B cell (primary cell): ENCODE results near the gene LIPH. TPM values are rescaled to one million over a fixed set of nuclear protein-coding genes. Genes with fewer than 3 reads are reported as not detected.

Source experiments
- ATAC-seq: fragments of 200-7000 bp; cut with Tn5 transposase; one replicate; pipeline ENCODE4 v1.10.0; 2021; ENCODE audit warnings: low read depth, mild to moderate bottlenecking, moderate number of reproducible peaks, moderate library complexity
- CTCF ChIA-PET: fragments of 350-600 bp; sonication (Branson Sonifier 250); formaldehyde crosslinking; loops from one replicate; lab custom pipeline; 2021; ENCODE audit warnings: antibody characterized with exemption, inconsistent platforms; lab: Charles Lee
- POLR2A ChIA-PET: fragments of 350-600 bp; sonication (Branson Sonifier 250); formaldehyde crosslinking; loops from one replicate; lab custom pipeline; 2021; ENCODE audit warnings: antibody characterized with exemption; lab: Charles Lee
- DNase-seq: peaks from one replicate; pipeline ENCODE4 v3.0.0; 2013
- H2AFZ ChIP-seq: 2 replicates; pipeline ENCODE4 v1.6.1; 2012; ENCODE audit warnings: mild to moderate bottlenecking, low read depth, low read length; ENCODE audit not compliant: insufficient read depth, poor library complexity, severe bottlenecking
- H3K27ac ChIP-seq, 2 donors: 1 replicate in 1 of 2; 2 replicates in 1 of 2; pipeline ENCODE4 v1.5.1; 2012 to 2013; ENCODE audit warnings: low read length in 2 of 2, mild to moderate bottlenecking in 2 of 2, moderate library complexity in 1 of 2
- H3K27me3 ChIP-seq, 4 experiments: fragments of 200-600 bp in 1 of 4; sonication (generic) in 1 of 4; replicated peaks in 1 of 4; 1 replicate in 2 of 4; 2 replicates in 2 of 4; pipeline versions ENCODE4 v1.6.1 to v1.7.0; 2013 to 2016; ENCODE audit warnings: low read length in 3 of 4, mild to moderate bottlenecking in 2 of 4, mixed read lengths in 1 of 4, moderate library complexity in 1 of 4; ENCODE audit not compliant: insufficient read depth in 4 of 4, control insufficient read depth in 3 of 4; ENCODE audit errors: control extremely low read depth in 1 of 4
- H3K36me3 ChIP-seq, 2 experiments: replicated peaks in 1 of 2; 1 replicate in 1 of 2; 2 replicates in 1 of 2; pipeline versions ENCODE4 v1.6.1 to v1.7.1; 2013; ENCODE audit warnings: low read length in 1 of 2; ENCODE audit not compliant: insufficient read depth in 2 of 2, control insufficient read depth in 1 of 2; ENCODE audit errors: control extremely low read depth in 1 of 2, extremely low read depth in 1 of 2
- H3K4me1 ChIP-seq, 2 donors: fragments of 200-600 bp in 1 of 2; sonication (generic) in 1 of 2; 1 replicate in 1 of 2; 2 replicates in 1 of 2; pipeline versions ENCODE4 v1.5.1 to v1.6.1; 2013 to 2017; ENCODE audit warnings: low read length in 2 of 2; ENCODE audit not compliant: control insufficient read depth in 2 of 2, insufficient read depth in 2 of 2
- H3K4me2 ChIP-seq: replicated peaks from 2 replicates; pipeline ENCODE3; 2012; ENCODE audit warnings: mild to moderate bottlenecking, low read depth, low read length; ENCODE audit not compliant: poor library complexity, severe bottlenecking
- H3K4me3 ChIP-seq, 5 experiments: fragments of 200-600 bp in 1 of 5; sonication (generic) in 1 of 5; 1 replicate in 3 of 5; 2 replicates in 2 of 5; pipeline versions ENCODE4 v1.5.1 to v1.7.0; 2011 to 2016; ENCODE audit warnings: low read length in 4 of 5, mild to moderate bottlenecking in 4 of 5, low read depth in 2 of 5, control low read depth in 1 of 5, moderate library complexity in 1 of 5; ENCODE audit not compliant: insufficient read depth in 1 of 5; ENCODE audit errors: control extremely low read depth in 1 of 5, extremely low read depth in 1 of 5
- H3K79me2 ChIP-seq: fragments of 200-600 bp; sonication (generic); one replicate; pipeline ENCODE4 v1.6.0; 2016; ENCODE audit warnings: low read length; ENCODE audit not compliant: control insufficient read depth, insufficient read depth
- H3K9ac ChIP-seq: fragments of 200-600 bp; sonication (generic); 2 replicates; pipeline ENCODE4 v1.6.1; 2017; ENCODE audit warnings: mild to moderate bottlenecking, low read length, moderate library complexity
- H3K9me3 ChIP-seq, 3 donors: one replicate each; pipeline versions ENCODE4 v1.6.1 to v1.7.1; 2013; ENCODE audit warnings: low read length in 2 of 3; ENCODE audit not compliant: control insufficient read depth in 2 of 3, insufficient read depth in 1 of 3; ENCODE audit errors: control extremely low read depth in 1 of 3
- H4K20me1 ChIP-seq: 2 replicates; pipeline ENCODE4 v1.6.0; 2012; ENCODE audit warnings: mild to moderate bottlenecking, low read length; ENCODE audit not compliant: insufficient read depth, control insufficient read depth, poor library complexity, severe bottlenecking
- H3K27ac Mint-ChIP-seq: one replicate; pipeline ENCODE4 v1.8.0; 2021; ENCODE audit warnings: mixed read lengths
- H3K27me3 Mint-ChIP-seq: one replicate; pipeline ENCODE4 v1.8.0; 2021; ENCODE audit warnings: mixed read lengths
- H3K4me1 Mint-ChIP-seq: one replicate; pipeline ENCODE4 v1.8.0; 2021; ENCODE audit warnings: mixed read lengths
- H3K4me3 Mint-ChIP-seq: one replicate; pipeline ENCODE4 v1.8.0; 2021; ENCODE audit warnings: mixed read lengths
- H3K9me3 Mint-ChIP-seq: one replicate; pipeline ENCODE4 v1.8.0; 2022; ENCODE audit warnings: mixed read lengths; ENCODE audit not compliant: insufficient read depth
- CTCF ChIP-seq: fragments of 200-600 bp; IDR thresholded peaks from one replicate; pipeline ENCODE4 v1.8.0; 2022; ENCODE audit warnings: antibody characterized with exemption, mild to moderate bottlenecking
- EZH2 ChIP-seq: IDR thresholded peaks from 2 replicates; pipeline ENCODE4 v1.6.1; 2012; ENCODE audit warnings: borderline replicate concordance, low read depth, mild to moderate bottlenecking, moderate library complexity, low read length; ENCODE audit not compliant: insufficient read depth, poor library complexity, severe bottlenecking
- WGBS: methylation state at CpG from one replicate; pipeline ENCODE4 v1.1.5; 2013; ENCODE audit warnings: missing lambda C conversion rate; ENCODE audit not compliant: insufficient coverage; 5-methylcytosine and 5-hydroxymethylcytosine counted together
- intact Hi-C: fragments of 100-400 bp; cut with micrococcal nuclease; formaldehyde crosslinking; loops from one replicate; pipeline ENCODE4 v1.10.0; 2022
- polyA minus RNA-seq: library from RNA; depleted of rRNA, polyadenylated mRNA; stranded (reverse); fragments of >200 nt; gene quantifications from 2 replicates; pipeline ENCODE4 v1.2.3, GENCODE V29; 2012
- polyA plus RNA-seq: library from polyadenylated mRNA; depleted of rRNA; stranded (reverse); fragments of >200 nt; gene quantifications from 2 replicates; pipeline ENCODE4 v1.2.3, GENCODE V29; 2012
- total RNA-seq, 2 donors: library from RNA; stranded (reverse); fragments of 120-200 nt in 1 of 2; gene quantifications; 1 replicate in 1 of 2; 2 replicates in 1 of 2; pipeline versions ENCODE4 v1.2.3 to v1.2.4, GENCODE V29; 2013 to 2022

Gene LIPH
- not detected in 2 replicates for total RNA-seq
- 0.58 TPM for total RNA-seq (2013)
- polyA plus RNA-seq: not detected in 2 replicates
- polyA minus RNA-seq: 0.14 TPM in 1 of 2 replicates, not detected in the other

GRCh38 chr3:185552358-185552877 lies at the start of gene LIPH:
Gene LIPH, minus strand, starts transcription at chr3:185552588. Its CDS starts 117 bp downstream, at chr3:185552471.
- Mint-ChIP-seq H3K4me3 (no peak within 1 kb of the TSS), H3K4me1 (no peaks in the 10 kb centered on the region), H3K27me3 (peaks cover 2% of the 10 kb centered on the region), H3K9me3 (no peaks in the 10 kb centered on the region), H3K27ac (no peak within 1 kb of the TSS)
- Histone ChIP-seq H2AFZ (no peak within 1 kb of the TSS), H3K4me2 (no peak within 1 kb of the TSS), H3K27ac (no peak within 1 kb of the TSS), H3K36me3 (no peaks in the 10 kb centered on the region), H3K9me3 (no peaks in the 10 kb centered on the region), H3K4me1 (no peaks in the 10 kb centered on the region), H3K9ac (no peak within 1 kb of the TSS), H3K79me2 (no peaks in the 10 kb centered on the region), H3K27me3 (no peaks in the 10 kb centered on the region), H4K20me1 (no peaks in the 10 kb centered on the region), H3K4me3 (no peak within 1 kb of the TSS)
- POLR2A ChIA-PET: no interaction called here
- no peak for TF ChIP-seq EZH2
- TF ChIP-seq CTCF: no peak
- DNase-seq (no peak), ATAC-seq (no peak)
- WGBS: 43% methylated on average over 2 of the region's 6 CpGs
- CTCF ChIA-PET: no interaction called here
- intact Hi-C loops: no loop called here

GRCh38 chr3:185595526-185595925 lies 43.1 kb upstream of the LIPH start:
- intact Hi-C loops: loop anchor here (1.0 kb wide), 1 partner anchor 9 kb away; the partner anchor contains the start of gene SENP2
- no peaks in the 10 kb centered on the region for H3K9me3 Mint-ChIP-seq
- peak overlapping the region in 2 of 5 experiments; percentile 15 to 28 for H3K4me3 ChIP-seq
- ChIA-PET POLR2A (interaction anchor here (1.6 kb wide), 1 partner anchor 10 kb away, joined by 10 read pairs; the partner anchor contains the start of gene SENP2), CTCF (interaction anchor here (0.7 to 2.0 kb wide), 4 partner anchors 8 to 499 kb away, joined by 4 to 6 read pairs (median 5); no protein-coding TSS in a partner anchor)
- peaks cover 2 to 33% of the 10 kb centered on the region in 2 experiments for H3K36me3 ChIP-seq
- peak; percentile 73 for DNase-seq
- no peak for TF ChIP-seq CTCF
- no peak for TF ChIP-seq EZH2
- peak overlapping the region; percentile 60 for H3K4me3 Mint-ChIP-seq
- no CpG with 5 or more reads among the region's 4 CpGs for WGBS
- peaks cover 29 to 35% of the 10 kb centered on the region in 2 donors for H3K4me1 ChIP-seq
- H3K9ac ChIP-seq: peak overlapping the region; percentile 5
- H3K79me2 ChIP-seq: peaks cover 56% of the 10 kb centered on the region
- no peaks in the 10 kb centered on the region for H3K27me3 ChIP-seq
- no peaks in the 10 kb centered on the region for H3K27me3 Mint-ChIP-seq
- H3K27ac Mint-ChIP-seq: peak overlapping the region; percentile 94
- no peaks in the 10 kb centered on the region for H3K9me3 ChIP-seq
- H3K4me1 Mint-ChIP-seq: peaks cover 25% of the 10 kb centered on the region
- H3K27ac ChIP-seq: peak overlapping the region; percentile 74 to 81
- peak; percentile 86 for ATAC-seq
- H3K4me2 ChIP-seq: peak overlapping the region; percentile 18
- H2AFZ ChIP-seq: no peak overlapping the region
- H4K20me1 ChIP-seq: no peaks in the 10 kb centered on the region
